GM10248 (cell line): Measurements from ENCODE around the gene ARL16.

Source experiments
- CTCF ChIA-PET: fragments of 300-600 bp; sonication (Branson Sonifier 250); formaldehyde crosslinking; extraction: SDS; loops from one replicate; lab custom pipeline; 2021; ENCODE audit warnings: antibody characterized with exemption; lab: Yijun Ruan, JAX
- POLR2A ChIA-PET: fragments of 350-650 bp; sonication (Branson Sonifier 250); formaldehyde crosslinking; extraction: SDS; loops from one replicate; lab custom pipeline; 2020; ENCODE audit warnings: antibody characterized with exemption; lab: Yijun Ruan, JAX
- DNase-seq: peaks from one replicate; pipeline ENCODE4 v3.0.0; 2012; ENCODE audit errors: extremely low spot score
- TF ChIP-seq, protein P1 (sequence below): IDR thresholded peaks from 2 replicates; pipeline ENCODE4 v1.5.1; 2012; ENCODE audit warnings: mild to moderate bottlenecking, low read depth; ENCODE audit errors: extremely low read depth, missing control alignments, control extremely low read depth

ARL16 gene

DNA sequence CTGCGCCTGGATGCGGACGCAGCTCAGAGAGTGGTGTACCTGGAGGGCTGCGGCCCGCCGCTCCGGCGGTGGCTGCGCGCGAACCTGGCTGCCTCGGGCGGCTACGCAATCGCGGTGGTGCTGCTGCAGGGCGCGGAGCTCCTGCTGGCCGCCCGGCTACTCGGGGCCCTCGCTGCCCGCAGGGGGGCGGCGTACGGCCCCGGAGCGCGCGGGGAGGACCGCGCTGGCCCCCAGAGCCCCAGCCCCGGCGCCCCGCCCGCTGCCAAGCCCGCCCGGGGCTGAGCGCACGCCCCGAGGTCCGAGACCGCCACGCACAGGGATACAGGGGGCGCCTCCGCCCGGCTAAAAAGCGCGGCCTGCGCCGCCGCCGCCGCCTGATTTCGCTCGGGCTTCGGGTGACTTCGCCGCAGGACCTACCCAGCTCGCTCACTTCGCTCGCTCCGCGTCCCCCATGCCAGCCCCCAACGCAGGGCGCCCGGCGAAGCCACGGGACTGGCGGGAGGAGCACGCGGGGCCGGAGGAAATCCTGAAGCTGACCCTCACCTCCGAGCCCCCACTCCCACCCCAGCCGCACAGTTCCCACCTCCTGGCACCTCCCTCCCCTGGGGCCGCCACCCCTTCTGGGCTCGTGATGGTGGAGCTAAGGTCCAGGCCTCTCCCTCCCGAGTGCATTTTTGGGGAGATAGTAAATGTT lies 35.4 kb downstream of the ARL16 start:
- POLR2A ChIA-PET, result no interaction called here
- TF ChIP-seq, protein P1, sequence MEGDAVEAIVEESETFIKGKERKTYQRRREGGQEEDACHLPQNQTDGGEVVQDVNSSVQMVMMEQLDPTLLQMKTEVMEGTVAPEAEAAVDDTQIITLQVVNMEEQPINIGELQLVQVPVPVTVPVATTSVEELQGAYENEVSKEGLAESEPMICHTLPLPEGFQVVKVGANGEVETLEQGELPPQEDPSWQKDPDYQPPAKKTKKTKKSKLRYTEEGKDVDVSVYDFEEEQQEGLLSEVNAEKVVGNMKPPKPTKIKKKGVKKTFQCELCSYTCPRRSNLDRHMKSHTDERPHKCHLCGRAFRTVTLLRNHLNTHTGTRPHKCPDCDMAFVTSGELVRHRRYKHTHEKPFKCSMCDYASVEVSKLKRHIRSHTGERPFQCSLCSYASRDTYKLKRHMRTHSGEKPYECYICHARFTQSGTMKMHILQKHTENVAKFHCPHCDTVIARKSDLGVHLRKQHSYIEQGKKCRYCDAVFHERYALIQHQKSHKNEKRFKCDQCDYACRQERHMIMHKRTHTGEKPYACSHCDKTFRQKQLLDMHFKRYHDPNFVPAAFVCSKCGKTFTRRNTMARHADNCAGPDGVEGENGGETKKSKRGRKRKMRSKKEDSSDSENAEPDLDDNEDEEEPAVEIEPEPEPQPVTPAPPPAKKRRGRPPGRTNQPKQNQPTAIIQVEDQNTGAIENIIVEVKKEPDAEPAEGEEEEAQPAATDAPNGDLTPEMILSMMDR, result no peak
- CTCF ChIA-PET, result no interaction called here
- no peak for DNase-seq

DNA sequence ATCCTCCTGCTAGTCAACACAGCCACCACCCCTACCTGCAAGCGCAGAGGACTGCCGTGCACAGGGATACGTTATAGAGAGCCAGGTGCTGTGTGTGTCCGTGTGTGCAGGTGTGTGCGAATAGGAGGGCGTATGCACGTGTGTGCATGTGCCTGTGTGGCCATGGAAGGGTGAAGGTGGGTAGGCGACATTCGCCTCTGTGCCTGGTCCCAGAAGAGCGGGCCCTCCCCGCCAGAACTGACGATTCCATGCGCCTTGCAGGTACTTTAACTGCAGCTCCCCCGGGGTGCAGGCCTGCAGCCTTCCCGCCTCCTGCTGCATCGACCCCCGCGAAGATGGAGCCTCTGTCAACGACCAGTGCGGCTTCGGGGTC lies 36.0 kb downstream of the ARL16 start:
- ChIA-PET POLR2A (no interaction called here), CTCF (interaction anchor here (2.3 kb wide), 1 partner anchor 46 kb away, joined by 6 read pairs; no protein-coding TSS in a partner anchor)
- TF ChIP-seq, protein P1, result no peak

DNA sequence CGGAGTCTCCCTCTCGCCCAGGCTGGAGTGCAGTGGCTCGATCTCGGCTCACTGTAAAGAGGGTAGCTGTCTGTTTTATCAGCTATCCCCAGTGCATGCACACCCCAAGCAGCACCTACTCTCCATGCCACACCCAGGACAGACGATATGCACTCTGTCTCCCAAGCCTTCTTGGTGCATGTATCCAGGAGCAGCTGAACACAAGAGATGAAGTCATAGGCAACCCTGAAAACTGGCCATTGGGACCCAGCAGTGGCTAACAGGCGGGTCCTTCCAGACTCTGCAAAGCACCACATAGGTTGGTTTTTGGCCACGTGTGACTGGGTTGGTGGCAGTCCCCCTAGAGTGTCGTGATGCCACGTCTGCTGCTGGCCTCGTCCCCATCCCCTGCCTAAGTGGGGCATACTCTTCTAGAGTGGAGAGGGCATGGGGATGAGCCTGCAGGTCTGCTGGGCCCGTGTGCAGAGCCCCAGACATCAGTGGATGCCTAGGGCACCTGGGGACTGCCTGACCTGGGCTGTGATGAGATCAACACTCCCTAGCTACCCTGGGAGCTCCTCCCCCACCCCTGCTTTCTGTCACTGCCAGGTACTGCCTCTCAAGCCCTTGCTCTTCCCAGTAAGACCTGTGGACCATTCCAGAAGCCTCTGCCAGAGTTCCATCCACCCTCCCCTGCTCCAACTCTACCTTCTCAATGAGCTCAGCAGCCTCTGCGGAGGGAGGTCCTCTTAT lies 36.6 kb downstream of the ARL16 start:
- DNase-seq, result no peak
- CTCF ChIA-PET, result interaction anchor here (1.5 to 2.3 kb wide), 2 partner anchors 9 to 46 kb away, joined by 5 to 6 read pairs; partner anchors contain the start of gene PDE6G
- TF ChIP-seq, protein P1, result no peak
- POLR2A ChIA-PET, result no interaction called here

More for the DNA sequence above, 36.0 kb downstream of the ARL16 start:
- DNase-seq, result no peak

DNA sequence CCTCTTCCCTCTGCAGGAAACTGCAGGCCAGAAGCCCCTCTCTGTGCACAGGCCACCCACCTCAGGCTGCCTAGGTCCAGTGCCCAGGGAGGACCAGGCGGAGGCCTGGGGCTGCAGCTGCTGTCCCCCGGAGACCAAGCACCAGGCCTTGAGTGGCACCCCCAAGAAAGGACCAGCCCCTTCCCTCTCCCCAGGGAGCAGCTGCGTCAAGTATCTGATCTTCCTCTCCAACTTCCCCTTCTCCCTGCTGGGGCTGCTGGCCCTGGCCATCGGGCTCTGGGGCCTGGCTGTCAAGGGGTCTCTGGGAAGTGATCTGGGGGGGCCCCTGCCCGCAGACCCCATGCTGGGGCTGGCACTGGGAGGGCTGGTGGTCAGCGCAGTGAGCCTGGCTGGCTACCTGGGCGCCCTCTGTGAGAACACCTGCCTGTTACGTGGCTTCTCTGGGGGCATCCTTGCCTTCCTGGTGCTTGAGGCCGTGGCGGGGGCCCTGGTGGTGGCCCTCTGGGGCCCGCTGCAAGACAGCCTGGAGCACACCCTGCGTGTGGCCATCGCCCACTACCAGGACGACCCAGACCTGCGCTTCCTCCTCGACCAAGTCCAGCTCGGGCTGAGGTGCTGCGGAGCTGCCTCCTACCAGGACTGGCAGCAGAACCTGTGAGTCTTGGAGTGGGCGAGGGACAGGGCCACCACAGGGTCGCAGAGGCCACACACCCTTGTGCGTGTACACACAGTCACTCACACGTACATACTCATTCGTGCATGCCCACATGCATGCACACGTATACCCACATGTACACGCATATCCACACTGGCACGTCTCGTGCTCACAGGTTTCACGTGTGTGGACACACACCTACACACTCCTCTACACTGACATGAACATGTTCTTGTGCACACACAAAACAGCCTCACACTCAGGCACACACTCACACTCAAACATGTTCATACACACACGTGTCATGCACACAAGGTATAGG lies 38.3 kb downstream of the ARL16 start:
- TF ChIP-seq, protein P1, result no peak
- no peak for DNase-seq
- ChIA-PET CTCF (interaction anchor here (2.3 kb wide), 1 partner anchor 44 kb away, joined by 6 read pairs; no protein-coding TSS in a partner anchor), POLR2A (no interaction called here)

DNA sequence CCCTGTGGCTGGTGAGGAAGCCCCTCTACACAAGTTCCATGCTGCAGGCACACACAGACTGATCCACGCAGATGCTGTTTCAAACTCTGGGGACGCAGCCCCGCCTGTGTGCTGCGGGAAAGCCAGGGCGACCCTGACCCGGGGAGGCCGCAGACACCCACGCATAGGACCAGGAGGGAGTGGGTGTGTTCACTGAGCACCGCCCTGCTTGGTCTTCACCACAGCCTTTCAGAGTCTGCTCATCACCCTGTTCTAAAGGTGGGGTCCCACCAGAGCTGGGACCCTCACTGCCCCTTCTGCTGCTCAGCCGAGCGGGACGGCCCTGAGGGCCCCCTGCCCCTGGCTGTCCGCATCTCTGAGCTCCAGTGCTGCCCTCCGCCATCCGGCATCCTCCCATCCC lies 39.1 kb downstream of the ARL16 start:
- TF ChIP-seq, protein P1, result no peak
- ChIA-PET POLR2A (no interaction called here), CTCF (no interaction called here)
- no peak for DNase-seq
